PFSK-1 (cell line): ENCODE data around the gene LSAMP.

ENCODE experiments used
- FOXP2 ChIP-seq: optimal IDR thresholded peaks from 2 replicates; pipeline ENCODE3; 2011; ENCODE audit warnings: borderline replicate concordance, control low read depth, inconsistent platforms; ENCODE audit not compliant: insufficient read depth; ENCODE audit errors: extremely low read length, extremely low read depth
- POLR2AphosphoS5 ChIP-seq: IDR thresholded peaks from 2 replicates; pipeline ENCODE4 v1.6.1; 2012; ENCODE audit warnings: low read depth, mild to moderate bottlenecking, control low read depth, low read length, moderate library complexity
- SIN3A ChIP-seq: IDR thresholded peaks from 2 replicates; pipeline ENCODE4 v1.6.1; 2012; ENCODE audit warnings: mild to moderate bottlenecking, low read length, moderate library complexity, borderline replicate concordance; ENCODE audit not compliant: insufficient read depth
- TAF1 ChIP-seq: IDR thresholded peaks from 2 replicates; pipeline ENCODE4 v1.6.1; 2012; ENCODE audit warnings: low read length, control low read depth, borderline replicate concordance; ENCODE audit not compliant: insufficient read depth
- TF ChIP-seq, protein P1 (sequence below), 2 experiments: IDR thresholded peaks; 2 replicates each; pipeline versions ENCODE4 v1.6.1 to v1.8.0; 2011 to 2012; ENCODE audit warnings: low read depth in 2 of 2, low read length in 2 of 2, control low read depth in 1 of 2, inconsistent platforms in 1 of 2, mild to moderate bottlenecking in 1 of 2, moderate library complexity in 1 of 2; ENCODE audit not compliant: insufficient read depth in 1 of 2

The LSAMP gene

DNA sequence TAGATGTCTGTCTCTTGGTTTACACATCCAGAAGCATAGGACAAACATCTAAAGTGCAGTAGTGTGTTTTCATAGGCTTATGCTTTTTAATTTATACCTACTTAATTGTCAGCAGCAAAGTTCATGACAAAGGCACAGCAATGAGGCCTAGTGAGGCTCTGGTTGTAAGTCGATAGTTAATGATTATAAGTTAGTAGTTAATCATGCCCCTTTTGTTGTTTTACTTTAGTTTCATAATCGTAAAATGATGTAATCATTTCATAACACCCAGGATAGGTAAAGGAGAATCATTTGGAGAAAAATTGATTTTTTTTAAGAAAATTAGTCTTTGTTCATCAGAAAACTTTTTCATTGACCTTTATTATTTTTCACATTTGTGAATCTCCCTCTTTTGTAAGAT lies 351.9 kb downstream of the LSAMP start:
- TF ChIP-seq TAF1 (no peak), SIN3A (no peak), FOXP2 (no peak), POLR2AphosphoS5 (no peak)
- TF ChIP-seq, protein P1, sequence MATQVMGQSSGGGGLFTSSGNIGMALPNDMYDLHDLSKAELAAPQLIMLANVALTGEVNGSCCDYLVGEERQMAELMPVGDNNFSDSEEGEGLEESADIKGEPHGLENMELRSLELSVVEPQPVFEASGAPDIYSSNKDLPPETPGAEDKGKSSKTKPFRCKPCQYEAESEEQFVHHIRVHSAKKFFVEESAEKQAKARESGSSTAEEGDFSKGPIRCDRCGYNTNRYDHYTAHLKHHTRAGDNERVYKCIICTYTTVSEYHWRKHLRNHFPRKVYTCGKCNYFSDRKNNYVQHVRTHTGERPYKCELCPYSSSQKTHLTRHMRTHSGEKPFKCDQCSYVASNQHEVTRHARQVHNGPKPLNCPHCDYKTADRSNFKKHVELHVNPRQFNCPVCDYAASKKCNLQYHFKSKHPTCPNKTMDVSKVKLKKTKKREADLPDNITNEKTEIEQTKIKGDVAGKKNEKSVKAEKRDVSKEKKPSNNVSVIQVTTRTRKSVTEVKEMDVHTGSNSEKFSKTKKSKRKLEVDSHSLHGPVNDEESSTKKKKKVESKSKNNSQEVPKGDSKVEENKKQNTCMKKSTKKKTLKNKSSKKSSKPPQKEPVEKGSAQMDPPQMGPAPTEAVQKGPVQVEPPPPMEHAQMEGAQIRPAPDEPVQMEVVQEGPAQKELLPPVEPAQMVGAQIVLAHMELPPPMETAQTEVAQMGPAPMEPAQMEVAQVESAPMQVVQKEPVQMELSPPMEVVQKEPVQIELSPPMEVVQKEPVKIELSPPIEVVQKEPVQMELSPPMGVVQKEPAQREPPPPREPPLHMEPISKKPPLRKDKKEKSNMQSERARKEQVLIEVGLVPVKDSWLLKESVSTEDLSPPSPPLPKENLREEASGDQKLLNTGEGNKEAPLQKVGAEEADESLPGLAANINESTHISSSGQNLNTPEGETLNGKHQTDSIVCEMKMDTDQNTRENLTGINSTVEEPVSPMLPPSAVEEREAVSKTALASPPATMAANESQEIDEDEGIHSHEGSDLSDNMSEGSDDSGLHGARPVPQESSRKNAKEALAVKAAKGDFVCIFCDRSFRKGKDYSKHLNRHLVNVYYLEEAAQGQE (IDR thresholded peaks at IDR 0.05; ENCODE audit: insufficient read depth in 1 of 2, low read depth in 2 of 2, low read length in 2 of 2): no peak

GRCh38 chr3:116087426-116087825 lies 357.9 kb downstream of the LSAMP start:
- TF ChIP-seq POLR2AphosphoS5 (no peak), SIN3A (no peak), FOXP2 (no peak)
- TF ChIP-seq, protein P1 (IDR thresholded peaks at IDR 0.05; ENCODE audit: insufficient read depth in 1 of 2, low read depth in 2 of 2, low read length in 2 of 2): no peak

- TF ChIP-seq FOXP2 (no peak), TAF1 (no peak)
These were observed 360.1 kb downstream of the LSAMP start for GRCh38 chr3:116084999-116085791.

DNA sequence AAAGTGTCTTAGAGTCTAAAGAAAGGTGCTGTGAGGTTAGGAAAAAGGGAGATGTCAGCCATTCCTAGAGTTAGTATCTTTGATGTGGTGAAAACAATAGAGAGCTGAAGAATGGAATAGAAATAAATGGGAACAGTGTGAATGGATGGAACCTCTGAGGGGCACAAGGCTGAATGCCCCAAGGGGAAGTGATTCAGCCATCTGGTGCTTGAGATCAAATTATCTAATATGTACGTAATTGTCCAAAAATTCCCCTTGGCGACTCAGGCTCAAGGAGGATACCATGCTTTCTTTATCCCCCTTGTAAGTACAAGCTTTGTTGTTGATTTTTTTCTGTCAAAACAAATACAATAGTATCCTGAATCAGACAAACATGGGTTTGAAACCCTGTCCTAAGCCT lies 361.6 kb downstream of the LSAMP start:
- TF ChIP-seq TAF1 (no peak), FOXP2 (no peak), POLR2AphosphoS5 (no peak), SIN3A (no peak)
- TF ChIP-seq, protein P1 (IDR thresholded peaks at IDR 0.05; ENCODE audit: insufficient read depth in 1 of 2, low read depth in 2 of 2, low read length in 2 of 2): no peak

GRCh38 chr3:116078561-116078960 lies 366.7 kb downstream of the LSAMP start:
- TF ChIP-seq TAF1: no peak
- no peak for TF ChIP-seq FOXP2
- no peak for TF ChIP-seq SIN3A
- no peak for TF ChIP-seq POLR2AphosphoS5
- TF ChIP-seq, protein P1 (IDR thresholded peaks at IDR 0.05; ENCODE audit: insufficient read depth in 1 of 2, low read depth in 2 of 2, low read length in 2 of 2): no peak
